HG03097 (cell line): ENCODE results near the gene SUMF1.
A peak's percentile ranks its signal among the peaks of the same experiment; 100 is the strongest.

ENCODE experiments used
- ATAC-seq: cut with Tn5 transposase; IDR thresholded peaks from one replicate; pipeline ENCODE4 v1.9.1; 2021; ENCODE audit not compliant: unreplicated experiment, low FRiP score

Gene SUMF1

GRCh38 chr3:4498446-4498845 lies 31.4 kb upstream of the SUMF1 start:
- no peak for ATAC-seq

DNA sequence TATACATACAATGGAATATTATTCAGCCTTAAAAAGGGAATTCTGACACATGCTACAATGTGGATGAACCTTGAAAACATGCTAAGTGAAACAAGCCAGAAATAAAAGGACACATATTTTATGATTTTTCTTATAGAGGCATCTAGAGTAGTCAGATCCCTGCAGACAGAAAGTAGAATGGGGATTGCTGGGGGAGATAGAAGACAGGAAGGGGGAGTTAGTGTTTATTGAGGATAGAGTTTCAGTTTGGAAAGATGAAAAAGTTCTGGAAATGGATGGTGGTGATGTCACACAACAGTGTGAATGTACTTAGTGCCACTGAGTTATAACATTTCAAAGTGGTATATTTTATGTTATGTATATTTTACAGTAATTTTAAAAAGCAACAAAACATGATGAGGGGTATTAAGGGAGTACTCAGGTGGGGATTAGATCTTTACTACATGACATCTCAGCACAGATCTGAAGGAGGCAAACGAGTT lies 30.8 kb upstream of the SUMF1 start:
- ATAC-seq, result no peak

GRCh38 chr3:4497005-4497692 lies 30.1 kb upstream of the SUMF1 start:
- no peak for ATAC-seq

- ATAC-seq, result no peak
Observed at GRCh38 chr3:4496087-4496452, 29.0 kb upstream of the SUMF1 start.

GRCh38 chr3:4495294-4496086 lies 28.4 kb upstream of the SUMF1 start:
- ATAC-seq, result no peak

DNA sequence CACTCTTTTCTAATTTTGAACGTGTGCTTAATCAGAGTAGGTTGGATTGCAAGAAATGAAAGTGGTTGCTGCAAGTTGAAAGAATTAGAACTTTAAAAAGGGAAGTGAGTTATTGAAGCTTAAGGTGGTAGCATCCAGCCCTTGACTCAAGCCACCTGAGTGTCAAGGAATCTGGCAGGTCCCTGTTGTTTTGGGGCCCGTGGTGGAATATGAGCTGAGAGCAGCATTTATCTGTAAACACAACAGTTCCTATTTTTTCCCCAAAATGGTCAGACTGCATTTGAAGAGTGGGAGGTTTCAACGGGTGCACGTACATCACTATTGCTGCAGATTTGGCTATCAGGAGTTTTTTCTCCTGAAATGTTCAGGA lies 27.8 kb upstream of the SUMF1 start:
- ATAC-seq, result no peak

GRCh38 chr3:4493941-4494894 lies 27.1 kb upstream of the SUMF1 start:
- ATAC-seq, result no peak

- ATAC-seq, result peak; percentile 96
Observed at GRCh38 chr3:4493014-4493940, 26.2 kb upstream of the SUMF1 start, which contains the start of gene ITPR1. TSS of gene ITPR1 (plus strand) at chr3:4493348. CDS start at chr3:4516492, 23,144 bp downstream.

- no peak for ATAC-seq
Observed at GRCh38 chr3:4492208-4493013, 25.3 kb upstream of the SUMF1 start.

- ATAC-seq, result no peak
Observed at GRCh38 chr3:4491855-4492207, 24.8 kb upstream of the SUMF1 start.

- no peak for ATAC-seq
Observed at GRCh38 chr3:4478261-4478660, 11.2 kb upstream of the SUMF1 start.

DNA sequence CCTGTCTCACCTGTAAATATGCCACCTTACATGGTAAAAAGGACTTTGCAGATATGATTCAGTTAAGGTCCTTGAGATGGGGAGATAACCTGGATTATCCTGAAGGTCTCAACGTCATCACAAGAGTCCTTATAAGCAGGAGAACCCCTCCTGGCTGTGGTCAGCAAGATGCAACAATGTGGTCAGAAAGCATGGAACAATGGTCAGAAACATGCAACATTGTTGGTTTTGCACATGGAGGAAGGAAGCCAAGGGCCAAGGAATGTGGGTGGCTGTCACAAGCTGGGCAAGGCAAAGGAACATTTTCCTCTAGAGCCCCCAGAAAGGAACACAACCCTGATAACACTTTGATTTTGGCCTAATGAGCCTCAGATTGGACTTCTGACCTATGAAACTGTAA lies 9.4 kb upstream of the SUMF1 start:
- ATAC-seq, result no peak

- no peak for ATAC-seq
Observed at GRCh38 chr3:4475804-4476203, 8.7 kb upstream of the SUMF1 start.

GRCh38 chr3:4474683-4475490 lies 7.8 kb upstream of the SUMF1 start:
- no peak for ATAC-seq

GRCh38 chr3:4472766-4473165 lies 5.7 kb upstream of the SUMF1 start:
- no peak for ATAC-seq

DNA sequence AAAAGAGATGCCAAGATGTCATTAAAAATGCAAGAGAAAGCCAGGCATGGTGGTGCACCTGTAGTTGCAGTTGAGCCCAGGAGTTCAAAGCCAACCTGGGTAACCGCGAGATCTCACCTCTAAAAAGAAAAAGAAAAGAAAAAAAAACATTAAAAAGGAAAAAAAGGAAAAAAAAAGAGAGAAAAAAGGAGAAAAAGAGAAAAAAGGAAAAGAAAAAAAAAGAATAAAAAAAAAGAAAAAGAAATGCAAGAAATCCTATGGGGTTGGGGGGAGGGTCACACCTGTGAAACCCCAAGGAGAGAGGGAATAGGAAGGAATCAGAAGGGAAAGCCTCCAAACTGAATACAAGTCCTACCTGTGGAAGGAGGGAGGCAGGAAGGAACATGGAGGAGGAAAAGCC lies 5.2 kb upstream of the SUMF1 start:
- no peak for ATAC-seq

DNA sequence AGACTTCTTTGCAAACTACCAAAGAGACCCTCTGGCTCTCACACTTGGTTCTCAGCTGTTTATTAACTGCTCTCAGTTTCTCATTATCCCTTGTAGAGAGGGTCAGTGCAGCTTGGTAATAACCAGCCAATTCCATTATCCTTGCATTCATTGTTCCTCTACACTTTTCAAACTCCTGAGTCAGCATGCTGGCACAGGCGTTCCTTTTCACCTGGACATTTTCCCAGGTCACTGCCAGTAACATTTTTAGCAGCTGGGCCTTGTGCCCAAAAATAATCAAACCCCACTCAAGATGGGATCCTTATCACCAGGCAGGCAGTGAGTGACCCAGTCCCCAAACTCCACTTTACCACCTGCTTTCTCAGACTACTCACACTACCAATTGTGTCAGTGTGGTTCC lies 4.8 kb upstream of the SUMF1 start:
- ATAC-seq, result no peak

DNA sequence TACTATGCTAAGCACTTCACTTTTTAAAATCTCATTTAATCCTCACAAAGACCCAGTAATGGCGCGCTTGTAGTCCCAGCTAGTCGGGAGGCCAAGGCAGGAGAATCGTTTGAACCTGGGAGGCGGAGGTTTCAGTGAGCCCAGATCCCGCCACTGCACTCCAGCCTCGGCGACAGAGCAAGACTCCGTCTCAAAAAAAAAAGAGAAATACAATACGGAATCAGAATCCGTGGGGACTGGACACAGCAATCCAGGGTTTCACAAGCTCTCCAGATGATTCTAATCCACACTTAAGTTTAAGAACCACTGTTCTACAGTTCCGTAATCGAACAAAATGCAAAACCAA lies 426 bp upstream of the SUMF1 start:
- ATAC-seq, result no peak
